Smooth muscle cell (in vitro differentiated cells): ENCODE measurements around the gene SPCS1. TPM values are rescaled to one million over a fixed set of nuclear protein-coding genes. Genes with fewer than 3 reads are reported as not detected.

Experiments used
- DNase-seq: peaks from one replicate; lab custom pipeline; 2025; ENCODE audit not compliant: unreplicated experiment; lab: John Stamatoyannopoulos, UW
- H2AFZ ChIP-seq: fragments of 200-600 bp; sonication (generic); 2 replicates; pipeline ENCODE4 v1.6.0; 2016; ENCODE audit warnings: antibody characterized with exemption, low read depth, mild to moderate bottlenecking
- H3F3A ChIP-seq: fragments of 200-600 bp; sonication (generic); 2 replicates; pipeline ENCODE4 v1.6.0; 2017; ENCODE audit warnings: antibody characterized with exemption, low read depth
- H3K27ac ChIP-seq: fragments of 200-600 bp; sonication (generic); 2 replicates; pipeline ENCODE4 v1.5.1; 2016; ENCODE audit warnings: low read depth, mild to moderate bottlenecking
- H3K27me3 ChIP-seq: fragments of 200-600 bp; sonication (generic); 2 replicates; pipeline ENCODE4 v1.6.1; 2016; ENCODE audit warnings: low read depth, mild to moderate bottlenecking
- H3K36me3 ChIP-seq: fragments of 200-600 bp; sonication (generic); 2 replicates; pipeline ENCODE4 v1.5.1; 2016; ENCODE audit warnings: low read depth
- H3K4me1 ChIP-seq: fragments of 200-600 bp; sonication (generic); 2 replicates; pipeline ENCODE4 v1.5.1; 2016; ENCODE audit warnings: low read depth
- H3K4me2 ChIP-seq: fragments of 200-600 bp; sonication (generic); 2 replicates; pipeline ENCODE4 v1.6.0; 2016; ENCODE audit warnings: mild to moderate bottlenecking
- H3K4me3 ChIP-seq: fragments of 200-600 bp; sonication (generic); 2 replicates; pipeline ENCODE4 v1.5.1; 2016; ENCODE audit warnings: mild to moderate bottlenecking
- H3K79me2 ChIP-seq: fragments of 200-600 bp; sonication (generic); 2 replicates; pipeline ENCODE4 v1.6.0; 2016; ENCODE audit warnings: low read depth, mild to moderate bottlenecking
- H3K9ac ChIP-seq: fragments of 200-600 bp; sonication (generic); 2 replicates; pipeline ENCODE4 v1.6.0; 2016; ENCODE audit warnings: low read depth
- H3K9me3 ChIP-seq: fragments of 200-600 bp; sonication (generic); replicated peaks from 2 replicates; pipeline ENCODE4 v1.5.1; 2016; ENCODE audit warnings: low read depth
- H4K20me1 ChIP-seq: fragments of 200-600 bp; sonication (generic); 2 replicates; pipeline ENCODE4 v1.6.0; 2016; ENCODE audit warnings: low read depth
- WGBS: methylation state at CpG from one replicate; pipeline ENCODE4 v1.1.7; 2016; ENCODE audit warnings: low lambda C conversion rate; 5-methylcytosine and 5-hydroxymethylcytosine counted together
- polyA plus RNA-seq: library from polyadenylated mRNA; unstranded; fragments of >200 nt; fragmentation: Nextera tagmentation; extraction: Ambion mirVana; gene quantifications from 2 replicates; pipeline ENCODE4 v1.2.1, GENCODE V29; 2016
- total RNA-seq: library from RNA; depleted of rRNA; stranded (reverse); fragments of >200 nt; gene quantifications from 2 replicates; pipeline ENCODE4 v1.2.3, GENCODE V29; 2014
- TF ChIP-seq, protein P1 (sequence below): fragments of 200-600 bp; sonication (generic); IDR thresholded peaks from 2 replicates; pipeline ENCODE4 v1.5.1; 2017; ENCODE audit warnings: borderline replicate concordance, mild to moderate bottlenecking, antibody characterized with exemption; ENCODE audit not compliant: insufficient read depth, poor library complexity, severe bottlenecking

SPCS1 gene
- total RNA-seq (301 and 409 TPM in 2 replicates), polyA plus RNA-seq (328 and 329 TPM in 2 replicates)

- peak within 1 kb of the TSS; percentile 89 for H3K9ac ChIP-seq
- TF ChIP-seq, protein P1, sequence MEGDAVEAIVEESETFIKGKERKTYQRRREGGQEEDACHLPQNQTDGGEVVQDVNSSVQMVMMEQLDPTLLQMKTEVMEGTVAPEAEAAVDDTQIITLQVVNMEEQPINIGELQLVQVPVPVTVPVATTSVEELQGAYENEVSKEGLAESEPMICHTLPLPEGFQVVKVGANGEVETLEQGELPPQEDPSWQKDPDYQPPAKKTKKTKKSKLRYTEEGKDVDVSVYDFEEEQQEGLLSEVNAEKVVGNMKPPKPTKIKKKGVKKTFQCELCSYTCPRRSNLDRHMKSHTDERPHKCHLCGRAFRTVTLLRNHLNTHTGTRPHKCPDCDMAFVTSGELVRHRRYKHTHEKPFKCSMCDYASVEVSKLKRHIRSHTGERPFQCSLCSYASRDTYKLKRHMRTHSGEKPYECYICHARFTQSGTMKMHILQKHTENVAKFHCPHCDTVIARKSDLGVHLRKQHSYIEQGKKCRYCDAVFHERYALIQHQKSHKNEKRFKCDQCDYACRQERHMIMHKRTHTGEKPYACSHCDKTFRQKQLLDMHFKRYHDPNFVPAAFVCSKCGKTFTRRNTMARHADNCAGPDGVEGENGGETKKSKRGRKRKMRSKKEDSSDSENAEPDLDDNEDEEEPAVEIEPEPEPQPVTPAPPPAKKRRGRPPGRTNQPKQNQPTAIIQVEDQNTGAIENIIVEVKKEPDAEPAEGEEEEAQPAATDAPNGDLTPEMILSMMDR: no peak
- H3K4me2 ChIP-seq: peak within 1 kb of the TSS; percentile 100
- H3K79me2 ChIP-seq: peaks cover 67% of the 10 kb centered on the region
- H3K4me1 ChIP-seq: peaks cover 25% of the 10 kb centered on the region
- peaks cover 24% of the 10 kb centered on the region for H4K20me1 ChIP-seq
- H3K4me3 ChIP-seq: peak within 1 kb of the TSS; percentile 98
- peaks cover 4% of the 10 kb centered on the region for H3K36me3 ChIP-seq
- H3F3A ChIP-seq: peaks cover 23% of the 10 kb centered on the region
- peak within 1 kb of the TSS; percentile 96 for H2AFZ ChIP-seq
- WGBS: under 1% methylated on average over 71 of the region's 94 CpGs
- no peaks in the 10 kb centered on the region for H3K27me3 ChIP-seq
- H3K9me3 ChIP-seq: no peaks in the 10 kb centered on the region
- DNase-seq: peak; percentile 87
- H3K27ac ChIP-seq: peak within 1 kb of the TSS; percentile 87
Observed at GRCh38 chr3:52705688-52706686, at the start of gene SPCS1, which contains the start of gene GLT8D1. TSS of gene SPCS1 (plus strand) at chr3:52706106. CDS start at chr3:52706247, 141 bp downstream. TSS of gene GLT8D1 (minus strand) at chr3:52705791. CDS start at chr3:52700460, 5,331 bp downstream.

DNA sequence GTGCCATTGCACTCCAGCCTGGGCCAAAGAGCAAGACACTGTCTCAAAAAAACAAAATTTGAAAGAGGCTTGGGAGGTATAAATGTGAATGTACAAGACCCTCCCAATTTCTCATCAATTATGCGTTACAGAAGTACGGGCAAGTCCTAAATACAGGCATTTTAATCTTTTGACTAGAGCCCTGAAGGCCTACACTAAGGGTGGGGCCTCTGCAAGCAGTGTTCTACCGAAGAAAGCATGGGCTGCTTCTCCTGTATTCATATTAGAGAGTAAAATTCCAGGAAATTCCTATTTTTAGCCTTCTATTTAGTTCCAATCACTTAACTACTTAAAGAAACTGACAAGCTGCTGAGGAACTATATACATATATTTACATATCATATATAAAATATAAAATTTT is 45.9 kb upstream of the SPCS1 start:
- Histone ChIP-seq H3K27me3 (no peaks in the 10 kb centered on the region), H2AFZ (no peak overlapping the region), H3K79me2 (peaks cover 4% of the 10 kb centered on the region), H3F3A (no peaks in the 10 kb centered on the region), H4K20me1 (no peaks in the 10 kb centered on the region), H3K27ac (no peak overlapping the region), H3K4me1 (no peaks in the 10 kb centered on the region), H3K4me3 (no peak overlapping the region), H3K9ac (no peak overlapping the region), H3K36me3 (peaks cover 42% of the 10 kb centered on the region), H3K9me3 (no peaks in the 10 kb centered on the region), H3K4me2 (no peak overlapping the region)
- no peak for DNase-seq
- TF ChIP-seq, protein P1: no peak
- 97% methylated on average over 3 of the region's 3 CpGs for WGBS

DNA sequence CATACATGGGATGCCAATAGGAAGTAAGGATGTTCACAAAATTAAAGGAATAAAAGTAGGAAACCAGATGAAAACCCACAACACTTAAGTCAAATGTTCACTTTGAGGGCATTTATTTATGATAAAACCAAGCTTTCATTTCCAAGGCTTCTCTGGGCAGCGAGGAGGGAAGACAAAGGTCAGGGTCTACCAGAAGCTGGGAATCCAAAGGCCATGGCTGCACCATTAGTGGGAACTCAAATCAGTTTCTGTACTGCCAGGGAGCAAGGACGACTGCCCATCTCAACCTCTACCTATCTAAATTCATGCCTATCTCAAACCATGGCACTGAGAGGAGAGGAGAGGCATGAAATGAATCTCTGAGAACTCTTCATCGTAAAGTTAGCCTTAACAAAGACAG is 42.8 kb upstream of the SPCS1 start:
- Histone ChIP-seq H3K9me3 (no peaks in the 10 kb centered on the region), H3K79me2 (peaks cover 13% of the 10 kb centered on the region), H3K27me3 (no peaks in the 10 kb centered on the region), H3K4me2 (no peak overlapping the region), H3K27ac (no peak overlapping the region), H3K9ac (no peak overlapping the region), H2AFZ (no peak overlapping the region), H3F3A (no peaks in the 10 kb centered on the region), H3K4me3 (no peak overlapping the region), H3K4me1 (no peaks in the 10 kb centered on the region), H4K20me1 (no peaks in the 10 kb centered on the region), H3K36me3 (peaks cover 21% of the 10 kb centered on the region)
- TF ChIP-seq, protein P1: no peak
- 92% methylated on average over 3 of the region's 3 CpGs for WGBS
- no peak for DNase-seq
